ENCODE data around the gene MAGI1.

DNA sequence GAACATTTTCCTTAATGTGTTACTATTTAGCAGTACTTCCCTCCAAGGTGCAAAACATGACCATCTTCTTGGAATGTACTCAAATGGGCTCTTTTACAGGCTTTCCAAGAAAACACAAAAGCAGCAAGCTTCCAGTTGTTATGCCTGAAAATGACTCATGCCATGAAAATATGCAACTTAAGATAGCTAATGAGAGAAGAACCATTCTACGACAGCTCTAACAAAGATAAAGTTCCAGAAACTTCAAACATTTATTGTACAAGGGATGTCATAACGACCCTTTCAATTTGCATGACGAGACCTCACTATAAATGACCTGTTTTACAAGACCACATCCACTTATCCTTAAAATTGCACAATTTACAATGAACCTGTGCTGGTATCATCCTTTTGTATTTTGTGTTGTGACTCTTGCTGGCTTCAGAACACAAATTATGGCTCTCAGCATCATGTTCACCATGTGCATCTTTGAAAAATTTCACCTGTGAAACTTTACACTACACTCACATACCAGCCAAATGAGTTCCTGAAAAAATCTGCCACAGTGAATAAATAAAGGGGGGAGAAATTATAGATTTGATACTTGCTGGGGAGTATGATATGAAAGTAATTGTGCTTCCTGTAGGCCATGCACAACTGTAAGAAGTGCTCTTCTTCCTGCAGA, 433.7 kb downstream of the MAGI1 start:
- TF ChIP-seq POLR2A (IDR thresholded peaks at IDR 0.05): no peak
- no peak for TF ChIP-seq EP300 (IDR thresholded peaks at IDR 0.05)
